DOHH2 (cell line): Measurements from ENCODE around the gene BTBD2.

Experiments
- H3F3A ChIP-seq: fragments of 200-600 bp; sonication (generic), shearing (Covaris generic); 2 replicates; pipeline ENCODE4 v1.6.0; 2016; ENCODE audit warnings: antibody characterized with exemption, mild to moderate bottlenecking; ENCODE audit not compliant: control insufficient read depth, insufficient read depth
- H3K27ac ChIP-seq: fragments of 200-600 bp; sonication (generic); 2 replicates; pipeline ENCODE4 v1.5.1; 2014; ENCODE audit warnings: low read depth, mild to moderate bottlenecking, low read length, moderate library complexity
- H3K27me3 ChIP-seq: fragments of 200-600 bp; sonication (generic); 2 replicates; pipeline ENCODE4 v1.6.1; 2014; ENCODE audit warnings: mild to moderate bottlenecking, low read length, mixed read lengths; ENCODE audit not compliant: control insufficient read depth
- H3K36me3 ChIP-seq: fragments of 200-600 bp; sonication (generic); 2 replicates; pipeline ENCODE4 v1.6.1; 2014; ENCODE audit warnings: mild to moderate bottlenecking, low read length, moderate library complexity, mixed read lengths; ENCODE audit not compliant: control insufficient read depth
- H3K4me1 ChIP-seq: fragments of 200-600 bp; sonication (generic); 2 replicates; pipeline ENCODE4 v1.6.1; 2014; ENCODE audit warnings: mild to moderate bottlenecking, low read length, mixed read lengths; ENCODE audit not compliant: control insufficient read depth
- H3K4me2 ChIP-seq: fragments of 200-600 bp; sonication (generic); 2 replicates; pipeline ENCODE4 v1.6.0; 2014; ENCODE audit warnings: mild to moderate bottlenecking, low read length, moderate library complexity
- H3K4me3 ChIP-seq: fragments of 200-600 bp; sonication (generic); 2 replicates; pipeline ENCODE4 v1.5.1; 2014; ENCODE audit warnings: mild to moderate bottlenecking, low read length, mixed read lengths
- H3K79me2 ChIP-seq: fragments of 200-600 bp; sonication (generic); 2 replicates; pipeline ENCODE4 v1.6.1; 2014; ENCODE audit warnings: mild to moderate bottlenecking, low read length, mixed read lengths; ENCODE audit not compliant: control insufficient read depth
- H3K9me2 ChIP-seq: fragments of 200-600 bp; sonication (generic); replicated peaks from 2 replicates; pipeline ENCODE4 v1.6.1; 2014; ENCODE audit warnings: mild to moderate bottlenecking, low read length, mixed read lengths; ENCODE audit not compliant: control insufficient read depth
- H3K9me3 ChIP-seq: fragments of 200-600 bp; sonication (generic); 2 replicates; pipeline ENCODE4 v1.6.1; 2014; ENCODE audit warnings: antibody characterized with exemption, low read length, mixed read lengths; ENCODE audit not compliant: control insufficient read depth, insufficient read depth
- H4K20me1 ChIP-seq: fragments of 200-600 bp; sonication (generic); 2 replicates; pipeline ENCODE4 v1.6.0; 2014; ENCODE audit warnings: low read depth, mild to moderate bottlenecking, antibody characterized with exemption, low read length, moderate library complexity; ENCODE audit not compliant: control insufficient read depth, insufficient read depth
- CTCF ChIP-seq: fragments of 200-600 bp; sonication (generic); IDR thresholded peaks from one replicate; pipeline ENCODE4 v1.5.1; 2014; ENCODE audit warnings: antibody characterized with exemption, mild to moderate bottlenecking, low read depth, low read length; ENCODE audit not compliant: poor library complexity, severe bottlenecking
- EZH2phosphoT487 ChIP-seq: fragments of 200-600 bp; sonication (generic); IDR thresholded peaks from 2 replicates; pipeline ENCODE4 v1.6.1; 2017; ENCODE audit warnings: borderline replicate concordance, mild to moderate bottlenecking, antibody characterized with exemption, low read length, moderate library complexity, mixed read lengths

The BTBD2 gene

DNA sequence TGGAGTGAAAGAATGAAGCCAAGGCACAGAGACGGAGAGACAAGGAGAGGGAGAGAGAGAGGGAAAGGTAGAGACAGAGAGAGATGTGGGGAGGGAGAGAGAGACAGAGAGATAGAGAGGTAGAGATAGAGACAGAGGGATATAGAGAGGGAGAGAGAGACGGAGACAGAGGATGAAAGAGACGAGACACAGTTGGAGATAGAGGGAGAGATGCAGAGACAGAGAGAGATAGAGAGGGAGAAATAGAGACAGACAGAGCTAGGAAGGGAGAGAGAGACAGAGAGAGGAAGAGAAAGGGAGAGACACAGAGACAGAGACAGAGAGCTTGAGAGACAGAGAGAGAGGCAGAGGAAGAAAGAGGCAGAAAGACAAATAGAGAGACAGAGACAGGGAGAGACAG, 79.1 kb downstream of the BTBD2 start:
- Histone ChIP-seq H3K9me2 (no peaks in the 10 kb centered on the region), H3K36me3 (peaks cover 1% of the 10 kb centered on the region), H3K27ac (no peak overlapping the region), H3K4me2 (no peak overlapping the region), H3F3A (peaks cover 5% of the 10 kb centered on the region; the same call in 1 of the 2 replicates), H3K9me3 (peaks cover 13% of the 10 kb centered on the region), H3K27me3 (no peaks in the 10 kb centered on the region), H3K4me1 (peaks cover 31% of the 10 kb centered on the region), H4K20me1 (no peaks in the 10 kb centered on the region), H3K4me3 (no peak overlapping the region), H3K79me2 (peaks cover 2% of the 10 kb centered on the region)
- no peak for TF ChIP-seq EZH2phosphoT487
- no peak for TF ChIP-seq CTCF

DNA sequence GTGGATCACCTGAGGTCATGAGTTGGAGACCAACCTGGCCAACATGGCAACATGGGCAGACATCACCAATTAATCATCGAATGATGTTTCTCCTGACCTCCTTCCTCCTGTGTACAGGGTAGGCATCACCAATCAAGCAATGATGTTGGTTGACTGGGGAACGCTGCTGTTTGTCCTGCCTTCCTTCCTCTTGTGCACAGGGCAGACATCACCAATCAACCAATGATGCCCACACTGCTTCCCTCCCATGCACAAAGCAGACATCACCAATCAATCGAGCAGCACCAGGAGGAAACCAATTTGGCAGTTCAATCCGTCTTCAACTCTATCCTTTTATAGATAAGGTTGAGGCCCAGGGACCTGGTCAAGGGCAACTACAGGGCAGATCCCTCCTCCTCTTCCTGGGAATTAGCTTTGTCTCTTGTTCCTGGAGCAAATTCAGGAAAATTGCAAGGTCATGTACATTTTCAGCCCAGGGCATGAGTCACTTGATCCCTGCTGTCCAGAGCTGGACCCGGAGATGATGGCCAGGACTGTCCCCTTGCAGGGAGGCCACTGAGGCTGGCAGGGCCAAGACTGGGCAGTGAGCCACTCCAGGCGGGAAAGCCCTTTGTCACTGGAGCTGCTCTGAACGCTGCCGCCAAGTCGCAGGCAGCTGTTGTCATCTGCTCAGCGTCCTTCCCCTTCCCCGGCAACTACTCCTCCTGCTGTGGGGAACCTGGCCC, 79.9 kb downstream of the BTBD2 start:
- TF ChIP-seq CTCF (no peak), EZH2phosphoT487 (no peak)
- Histone ChIP-seq H4K20me1 (no peaks in the 10 kb centered on the region), H3K27me3 (no peaks in the 10 kb centered on the region), H3K36me3 (no peaks in the 10 kb centered on the region; the same call in 1 of the 2 replicates), H3K9me2 (no peaks in the 10 kb centered on the region), H3K4me2 (no peak overlapping the region), H3K4me1 (peaks cover 31% of the 10 kb centered on the region), H3K27ac (no peak overlapping the region), H3K9me3 (peaks cover 13% of the 10 kb centered on the region), H3K79me2 (no peaks in the 10 kb centered on the region), H3K4me3 (no peak overlapping the region), H3F3A (peaks cover 5% of the 10 kb centered on the region; the same call in 1 of the 2 replicates)
